Right lung (tissue), 5 donors: ENCODE data around the gene LRRC42. TPM values are rescaled to one million over a fixed set of nuclear protein-coding genes. Genes with fewer than 3 reads are reported as not detected.

Experiments
- DNase-seq, 2 donors: peaks; one replicate each; pipeline ENCODE4 v3.0.0-alpha.2; 2013
- polyA plus RNA-seq, 5 donors: library from polyadenylated mRNA; unstranded; fragments of 120-200 nt; gene quantifications; one replicate each; pipeline versions ENCODE4 v1.2.1 to v1.2.3, GENCODE V29; 2013; ENCODE audit warnings: inconsistent platforms in 1 of 5, low replicate concordance in 1 of 5; ENCODE audit not compliant: insufficient read length in 5 of 5, insufficient read depth in 1 of 5

Gene LRRC42
- polyA plus RNA-seq, 5 donors, result 31.5 to 38.9 (median 35.1) TPM

- DNase-seq, result no peak
Observed at GRCh38 chr1:53936430-53936829, 9.7 kb upstream of the LRRC42 start.

- DNase-seq, result no peak
Observed at GRCh38 chr1:53938136-53938830, 7.9 kb upstream of the LRRC42 start.

GRCh38 chr1:53942127-53942957, 3.8 kb upstream of the LRRC42 start:
- no peak for DNase-seq

- DNase-seq, result no peak
Observed at GRCh38 chr1:53943090-53943489, 3.1 kb upstream of the LRRC42 start.

- no peak for DNase-seq
Observed at GRCh38 chr1:53943490-53944043, 2.6 kb upstream of the LRRC42 start.

GRCh38 chr1:53944469-53945182, 1.5 kb upstream of the LRRC42 start:
- DNase-seq, result no peak

GRCh38 chr1:53945183-53945432, 1.0 kb upstream of the LRRC42 start:
- no peak for DNase-seq

- peak; percentile 97 to 98 for DNase-seq
Observed at GRCh38 chr1:53945433-53946251, 508 bp upstream of the LRRC42 start, which contains the start of gene IFT25. Gene IFT25 (minus strand): TSS chr1:53945699. CDS start chr1:53940082, 5,617 bp downstream.

GRCh38 chr1:53947172-53947907, 1.2 kb downstream of the LRRC42 start:
- no peak for DNase-seq

- no peak for DNase-seq
Observed at GRCh38 chr1:53948291-53948690, 2.1 kb downstream of the LRRC42 start.

- no peak for DNase-seq
Observed at GRCh38 chr1:53949023-53949990, 3.2 kb downstream of the LRRC42 start.

GRCh38 chr1:53951697-53952096, 5.5 kb downstream of the LRRC42 start:
- no peak for DNase-seq

- DNase-seq, result no peak
Observed at GRCh38 chr1:53954128-53954527, 8.0 kb downstream of the LRRC42 start.

GRCh38 chr1:53956308-53957168, 10.4 kb downstream of the LRRC42 start:
- DNase-seq, result no peak

- DNase-seq, result no peak
Observed at GRCh38 chr1:53957194-53957818, 11.2 kb downstream of the LRRC42 start.

- no peak for DNase-seq
Observed at GRCh38 chr1:53959664-53960250, 13.6 kb downstream of the LRRC42 start.

GRCh38 chr1:53962395-53962794, 16.2 kb downstream of the LRRC42 start:
- no peak for DNase-seq

- no peak for DNase-seq
Observed at GRCh38 chr1:53963460-53963859, 17.3 kb downstream of the LRRC42 start.
